K562 (cell line): Measurements from ENCODE around the gene TNNI2. TPM values are rescaled to one million over a fixed set of nuclear protein-coding genes. Genes with fewer than 3 reads are reported as not detected.

ENCODE experiments used
- ATAC-seq: fragments of 200-7000 bp; cut with Tn5 transposase; 3 replicates; pipeline ENCODE4 v1.9.1; 2020; ENCODE audit warnings: moderate library complexity
- BruUV-seq: library from RNA; stranded (reverse); fragments of 400-500 nt; replicated peaks from 2 replicates; lab custom pipeline; 2021; lab: Mats Ljungman, UMichigan
- CTCF ChIA-PET: fragments of 300-600 bp; formaldehyde crosslinking; extraction: SDS; loops from one replicate; lab custom pipeline; 2021; ENCODE audit warnings: low intra/inter-chr PET ratio; lab: Yijun Ruan, JAX
- POLR2A ChIA-PET: fragments of 300-600, 350-650 bp; sonication (Branson Sonifier 250); formaldehyde crosslinking; extraction: SDS; loops from one replicate; lab custom pipeline; 2021; ENCODE audit warnings: antibody characterized with exemption, inconsistent platforms; lab: Yijun Ruan, JAX
- DNase-seq, 4 experiments: peaks; one replicate each; pipeline versions ENCODE4 v3.0.0 to v3.0.0-alpha.2; 2011 to 2018; ENCODE audit warnings: low spot score in 3 of 4, mixed read lengths in 3 of 4; ENCODE audit errors: extremely low read depth in 1 of 4
- FAIRE-seq: peaks from 2 replicates; lab custom pipeline; 2011; peaks lifted over from hg19 to GRCh38; lab: Jason Lieb, UNC
- H2AFZ ChIP-seq: 2 replicates; pipeline ENCODE4 v1.6.0; 2011; ENCODE audit warnings: low read depth, low read length, control low read depth, inconsistent platforms
- H3K27ac ChIP-seq: fragments of 200-600 bp; 3 replicates; pipeline ENCODE4 v1.8.0; 2011; ENCODE audit warnings: low read depth, mild to moderate bottlenecking, control low read depth, inconsistent platforms, low read length, moderate library complexity, mixed read lengths; ENCODE audit errors: extremely low read depth
- H3K27me3 ChIP-seq, 2 experiments: fragments of 300-600 bp in 1 of 2; 2 replicates in 1 of 2; 3 replicates in 1 of 2; pipeline versions ENCODE4 v1.6.0 to v1.8.0; 2011; ENCODE audit warnings: inconsistent platforms in 2 of 2, low read length in 2 of 2, mild to moderate bottlenecking in 1 of 2, mixed read lengths in 1 of 2, moderate library complexity in 1 of 2; ENCODE audit not compliant: control insufficient read depth in 2 of 2, insufficient read depth in 2 of 2
- H3K36me3 ChIP-seq: fragments of 300-600 bp; 3 replicates; pipeline ENCODE4 v1.8.0; 2011; ENCODE audit warnings: mild to moderate bottlenecking, low read length, inconsistent platforms; ENCODE audit not compliant: control insufficient read depth, insufficient read depth
- H3K4me1 ChIP-seq, 2 experiments: fragments of 200-600 bp in 1 of 2; replicated peaks in 1 of 2; 2 replicates in 1 of 2; 3 replicates in 1 of 2; pipeline versions ENCODE4 v1.5.1 to v1.8.0; 2011; ENCODE audit warnings: inconsistent platforms in 2 of 2, low read length in 2 of 2, mild to moderate bottlenecking in 1 of 2, mixed read lengths in 1 of 2, moderate library complexity in 1 of 2; ENCODE audit not compliant: control insufficient read depth in 2 of 2, insufficient read depth in 2 of 2
- H3K4me2 ChIP-seq: 2 replicates; pipeline ENCODE4 v1.6.1; 2011; ENCODE audit warnings: low read length, control low read depth, inconsistent platforms, mixed read lengths; ENCODE audit not compliant: insufficient read depth
- H3K4me3 ChIP-seq: fragments of 200-600 bp; sonication (generic), shearing (Covaris generic); 2 replicates; pipeline ENCODE4 v1.5.1; 2016; ENCODE audit warnings: control low read depth, inconsistent platforms
- H3K79me2 ChIP-seq: fragments of 200-600 bp; 3 replicates; pipeline ENCODE4 v1.8.0; 2011; ENCODE audit warnings: low read length, inconsistent platforms; ENCODE audit not compliant: control insufficient read depth, insufficient read depth
- H3K9ac ChIP-seq, 2 experiments: 2 replicates each; pipeline versions ENCODE4 v1.6.0 to v1.6.1; 2011; ENCODE audit warnings: low read depth in 2 of 2, low read length in 2 of 2, control low read depth in 1 of 2, inconsistent platforms in 1 of 2, mild to moderate bottlenecking in 1 of 2, mixed read lengths in 1 of 2; ENCODE audit not compliant: insufficient read depth in 1 of 2
- H3K9me1 ChIP-seq: one replicate; pipeline ENCODE4 v1.6.0; 2011; ENCODE audit warnings: inconsistent platforms, mild to moderate bottlenecking, low read length, moderate library complexity; ENCODE audit not compliant: control insufficient read depth, insufficient read depth
- H3K9me3 ChIP-seq: replicated peaks from 2 replicates; pipeline ENCODE4 v1.5.1; 2011; ENCODE audit warnings: low read depth, low read length, inconsistent platforms; ENCODE audit not compliant: control insufficient read depth, insufficient read depth
- H4K20me1 ChIP-seq: replicated peaks from 2 replicates; pipeline ENCODE4 v1.6.1; 2011; ENCODE audit warnings: low read length, inconsistent platforms, mixed read lengths; ENCODE audit not compliant: control insufficient read depth, insufficient read depth
- BHLHE40 ChIP-seq: IDR thresholded peaks from 2 replicates; pipeline ENCODE4 v1.6.1; 2011; ENCODE audit warnings: low read length, improper control_type of control experiment
- EGR1 ChIP-seq: fragments of 450-650 bp; conservative IDR thresholded peaks from 2 replicates; pipeline ENCODE4 v1.6.1; 2017; ENCODE audit warnings: mild to moderate bottlenecking
- ESRRA ChIP-seq: fragments of 450-650 bp; IDR thresholded peaks from 2 replicates; pipeline ENCODE4 v1.6.1; 2014; ENCODE audit warnings: low read depth, mild to moderate bottlenecking, moderate library complexity, borderline replicate concordance
- ILF3 ChIP-seq: fragments of 450-650 bp; IDR thresholded peaks from 2 replicates; pipeline ENCODE4 v1.6.1; 2018; ENCODE audit warnings: antibody characterized with exemption, mild to moderate bottlenecking, moderate library complexity, borderline replicate concordance
- MCM2 ChIP-seq: fragments of 450-650 bp; IDR thresholded peaks from 2 replicates; pipeline ENCODE4 v1.6.1; 2017; ENCODE audit warnings: low read depth, mild to moderate bottlenecking
- NFXL1 ChIP-seq: fragments of 450-650 bp; formaldehyde crosslinking; IDR thresholded peaks from 2 replicates; pipeline ENCODE4 v1.4.0; 2021; ENCODE audit warnings: mild to moderate bottlenecking
- PHF8 ChIP-seq: fragments of 200-600 bp; sonication (generic); IDR thresholded peaks from 2 replicates; pipeline ENCODE4 v1.6.1; 2012; ENCODE audit warnings: mixed run types, mild to moderate bottlenecking, inconsistent platforms, low read length, moderate library complexity, borderline replicate concordance
- POLR2AphosphoS2 ChIP-seq: IDR thresholded peaks from 2 replicates; pipeline ENCODE4 v1.6.1; 2012; ENCODE audit warnings: low read length, improper control_type of control experiment
- PTTG1 ChIP-seq: fragments of 450-650 bp; IDR thresholded peaks from 2 replicates; pipeline ENCODE4 v1.6.1; 2016; ENCODE audit warnings: low read depth, mild to moderate bottlenecking, missing genetic modification characterization, missing compliant biosample characterization
- SMAD2 ChIP-seq: fragments of 150-350 bp; IDR thresholded peaks from 2 replicates; pipeline ENCODE4 v1.6.1; 2014; ENCODE audit warnings: low read depth, mild to moderate bottlenecking, low read length
- TAF7 ChIP-seq: fragments of 450-650 bp; IDR thresholded peaks from 2 replicates; pipeline ENCODE4 v1.6.1; 2016; ENCODE audit warnings: missing genetic modification characterization, missing compliant biosample characterization
- ZNF134 ChIP-seq: fragments of 250-450 bp; sonication (Bioruptor Pico); conservative IDR thresholded peaks from 2 replicates; pipeline ENCODE4 v1.4.0; 2020
- ZNF175 ChIP-seq: fragments of 200-800 bp; sonication (Bioruptor generic); IDR thresholded peaks from 2 replicates; pipeline ENCODE4 v1.6.1; 2016; ENCODE audit warnings: low read depth, mild to moderate bottlenecking, missing genetic modification characterization, missing compliant biosample characterization
- ZNF717 ChIP-seq: fragments of 250-450 bp; sonication (Bioruptor Pico); IDR thresholded peaks from 2 replicates; pipeline ENCODE4 v1.5.0; 2021
- WGBS: fragments of 100-300 bp; shearing (Covaris generic); methylation state at CpG from one replicate; pipeline ENCODE4 v1.1.6; 2016; ENCODE audit warnings: low coverage, mixed read lengths; ENCODE audit not compliant: insufficient coverage; ENCODE audit errors: missing lambda C conversion rate; 5-methylcytosine and 5-hydroxymethylcytosine counted together
- in situ Hi-C: fragments of 300-500 bp; cut with MboI; formaldehyde crosslinking; loops from 4 replicates; pipeline ENCODE4 v1.15.0; 2018; ENCODE audit warnings: inconsistent platforms, mixed read lengths
- intact Hi-C: fragments of 100-400 bp; cut with micrococcal nuclease; formaldehyde crosslinking; loops from 2 replicates; pipeline ENCODE4 v1.14.2; 2022
- polyA plus RNA-seq, 8 experiments: library from polyadenylated mRNA; depleted of rRNA in 4 of 8; stranded (reverse) in 5 of 8; unstranded in 3 of 8; fragments of >200 nt; fragmentation: Nextera tagmentation in 2 of 8; fragmentation: Illumina TruSeq in 1 of 8; extraction: Ambion mirVana in 2 of 8; extraction: Trizol in 1 of 8; gene quantifications; 2 replicates each; pipeline versions ENCODE4 v1.2.1 to v1.2.3, GENCODE V29; 2011 to 2014; ENCODE audit warnings: inconsistent platforms in 1 of 8, missing spikeins in 1 of 8
- total RNA-seq, 7 experiments: library from RNA; depleted of rRNA in 6 of 7; stranded (reverse); fragments of >200 nt in 6 of 7; fragmentation: Illumina TruSeq in 2 of 7; extraction: Trizol in 2 of 7; gene quantifications; 2 replicates each; pipeline versions ENCODE4 v1.2.1 to v1.2.3, GENCODE V29; 2011 to 2021; ENCODE audit warnings: low replicate concordance in 1 of 7
- TF ChIP-seq, protein P1 (sequence below): fragments of 250-450 bp; sonication (Bioruptor Pico); IDR thresholded peaks from 2 replicates; pipeline ENCODE4 v1.8.0; 2021; ENCODE audit warnings: borderline replicate concordance, mild to moderate bottlenecking, moderate library complexity; ENCODE audit not compliant: poor library complexity, severe bottlenecking
- TF ChIP-seq, protein P2 (sequence below): IDR thresholded peaks from 3 replicates; pipeline ENCODE4 v1.6.1; 2011; ENCODE audit warnings: borderline replicate concordance, mild to moderate bottlenecking; ENCODE audit not compliant: insufficient read length, insufficient read depth
- TF ChIP-seq, protein P3 (sequence below), 3 experiments: fragments of 200-800 bp in 1 of 3; fragments of 250-450 bp in 1 of 3; fragments of 450-650 bp in 1 of 3; sonication (Bioruptor Pico) in 1 of 3; sonication (Bioruptor generic) in 1 of 3; formaldehyde crosslinking in 1 of 3; IDR thresholded peaks; 2 replicates each; pipeline versions ENCODE4 v1.6.1 to v1.8.0; 2016 to 2022; ENCODE audit warnings: mild to moderate bottlenecking in 2 of 3, missing genetic modification characterization in 2 of 3, missing compliant biosample characterization in 1 of 3, moderate library complexity in 1 of 3

TNNI2 gene
- total and polyA plus RNA-seq, 9 of the 15 experiments (the other 6 are each of a cell fraction or from before 2014, with no cell fraction given), result not detected

DNA sequence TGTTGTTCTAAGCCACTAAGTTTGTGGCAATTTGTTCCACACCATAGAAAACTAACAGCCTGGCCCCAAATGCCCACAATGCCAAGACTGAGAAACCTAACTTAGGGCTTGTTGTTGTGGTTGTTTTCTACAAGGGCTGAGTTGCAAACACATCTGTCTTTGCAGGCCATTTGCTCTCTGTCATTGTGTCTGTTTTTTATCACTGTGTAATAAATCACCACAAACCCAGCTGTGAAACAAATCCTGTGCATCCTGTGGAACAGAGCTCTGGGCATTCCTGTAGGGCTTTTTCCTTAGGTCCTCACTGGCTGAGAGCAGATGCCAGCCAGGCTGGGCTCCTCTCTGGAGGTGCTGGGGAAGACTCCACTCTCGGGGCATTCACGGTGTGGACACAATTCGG, 19.7 kb upstream of the TNNI2 start:
- no peak overlapping the region for H3K4me3 ChIP-seq
- peaks cover 9 to 27% of the 10 kb centered on the region in 2 experiments; a peak in 3 of 5 replicates for H3K27me3 ChIP-seq
- DNase-seq, result no peak
- TF ChIP-seq SMAD2 (no peak), ESRRA (no peak), BHLHE40 (no peak), TAF7 (tag) (no peak), POLR2AphosphoS2 (no peak), ZNF717 (CRISPR knock-in tag) (no peak), ZNF134 (CRISPR knock-in tag) (no peak), EGR1 (no peak), ZNF175 (CRISPR knock-in tag) (no peak), MCM2 (no peak), NFXL1 (CRISPR knock-in tag) (no peak), PHF8 (no peak), PTTG1 (tag) (no peak), ILF3 (no peak)
- TF ChIP-seq, protein P1, sequence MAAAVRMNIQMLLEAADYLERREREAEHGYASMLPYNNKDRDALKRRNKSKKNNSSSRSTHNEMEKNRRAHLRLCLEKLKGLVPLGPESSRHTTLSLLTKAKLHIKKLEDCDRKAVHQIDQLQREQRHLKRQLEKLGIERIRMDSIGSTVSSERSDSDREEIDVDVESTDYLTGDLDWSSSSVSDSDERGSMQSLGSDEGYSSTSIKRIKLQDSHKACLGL (CRISPR knock-in tag), result no peak
- TF ChIP-seq, protein P2, sequence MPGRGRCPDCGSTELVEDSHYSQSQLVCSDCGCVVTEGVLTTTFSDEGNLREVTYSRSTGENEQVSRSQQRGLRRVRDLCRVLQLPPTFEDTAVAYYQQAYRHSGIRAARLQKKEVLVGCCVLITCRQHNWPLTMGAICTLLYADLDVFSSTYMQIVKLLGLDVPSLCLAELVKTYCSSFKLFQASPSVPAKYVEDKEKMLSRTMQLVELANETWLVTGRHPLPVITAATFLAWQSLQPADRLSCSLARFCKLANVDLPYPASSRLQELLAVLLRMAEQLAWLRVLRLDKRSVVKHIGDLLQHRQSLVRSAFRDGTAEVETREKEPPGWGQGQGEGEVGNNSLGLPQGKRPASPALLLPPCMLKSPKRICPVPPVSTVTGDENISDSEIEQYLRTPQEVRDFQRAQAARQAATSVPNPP, result no peak
- TF ChIP-seq, protein P3, sequence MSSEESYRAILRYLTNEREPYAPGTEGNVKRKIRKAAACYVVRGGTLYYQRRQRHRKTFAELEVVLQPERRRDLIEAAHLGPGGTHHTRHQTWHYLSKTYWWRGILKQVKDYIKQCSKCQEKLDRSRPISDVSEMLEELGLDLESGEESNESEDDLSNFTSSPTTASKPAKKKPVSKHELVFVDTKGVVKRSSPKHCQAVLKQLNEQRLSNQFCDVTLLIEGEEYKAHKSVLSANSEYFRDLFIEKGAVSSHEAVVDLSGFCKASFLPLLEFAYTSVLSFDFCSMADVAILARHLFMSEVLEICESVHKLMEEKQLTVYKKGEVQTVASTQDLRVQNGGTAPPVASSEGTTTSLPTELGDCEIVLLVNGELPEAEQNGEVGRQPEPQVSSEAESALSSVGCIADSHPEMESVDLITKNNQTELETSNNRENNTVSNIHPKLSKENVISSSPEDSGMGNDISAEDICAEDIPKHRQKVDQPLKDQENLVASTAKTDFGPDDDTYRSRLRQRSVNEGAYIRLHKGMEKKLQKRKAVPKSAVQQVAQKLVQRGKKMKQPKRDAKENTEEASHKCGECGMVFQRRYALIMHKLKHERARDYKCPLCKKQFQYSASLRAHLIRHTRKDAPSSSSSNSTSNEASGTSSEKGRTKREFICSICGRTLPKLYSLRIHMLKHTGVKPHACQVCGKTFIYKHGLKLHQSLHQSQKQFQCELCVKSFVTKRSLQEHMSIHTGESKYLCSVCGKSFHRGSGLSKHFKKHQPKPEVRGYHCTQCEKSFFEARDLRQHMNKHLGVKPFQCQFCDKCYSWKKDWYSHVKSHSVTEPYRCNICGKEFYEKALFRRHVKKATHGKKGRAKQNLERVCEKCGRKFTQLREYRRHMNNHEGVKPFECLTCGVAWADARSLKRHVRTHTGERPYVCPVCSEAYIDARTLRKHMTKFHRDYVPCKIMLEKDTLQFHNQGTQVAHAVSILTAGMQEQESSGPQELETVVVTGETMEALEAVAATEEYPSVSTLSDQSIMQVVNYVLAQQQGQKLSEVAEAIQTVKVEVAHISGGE (CRISPR knock-in tag; IDR thresholded peaks at IDR 0.05), result no peak
- WGBS, result 0% methylated on average over 2 of the region's 3 CpGs
- no peak overlapping the region for H3K27ac ChIP-seq
- no peaks in the 10 kb centered on the region for H3K79me2 ChIP-seq
- intact Hi-C loops, result no loop called here
- POLR2A ChIA-PET, result interaction anchor here (0.7 kb wide), 1 partner anchor 253 kb away, joined by 3 read pairs; no protein-coding TSS in a partner anchor
- no TSS peak for BruUV-seq
- FAIRE-seq, result no peak
- H2AFZ ChIP-seq, result no peak overlapping the region
- no peaks in the 10 kb centered on the region for H3K36me3 ChIP-seq
- no peak overlapping the region for H3K9ac ChIP-seq
- ATAC-seq, result no peak
- H3K4me1 ChIP-seq, result peaks cover 0 to 4% of the 10 kb centered on the region in 2 experiments; a peak in 1 of 5 replicates
- no peaks in the 10 kb centered on the region for H4K20me1 ChIP-seq
- CTCF ChIA-PET, result no interaction called here
- H3K9me1 ChIP-seq, result no peaks in the 10 kb centered on the region
- no peak overlapping the region for H3K4me2 ChIP-seq
- no peaks in the 10 kb centered on the region for H3K9me3 ChIP-seq
- in situ Hi-C loops, result no loop called here
